ENCODE measurements around the gene MBNL2. TPM values are rescaled to one million over a fixed set of nuclear protein-coding genes. Genes with fewer than 3 reads are reported as not detected.

Gene MBNL2, protein sequence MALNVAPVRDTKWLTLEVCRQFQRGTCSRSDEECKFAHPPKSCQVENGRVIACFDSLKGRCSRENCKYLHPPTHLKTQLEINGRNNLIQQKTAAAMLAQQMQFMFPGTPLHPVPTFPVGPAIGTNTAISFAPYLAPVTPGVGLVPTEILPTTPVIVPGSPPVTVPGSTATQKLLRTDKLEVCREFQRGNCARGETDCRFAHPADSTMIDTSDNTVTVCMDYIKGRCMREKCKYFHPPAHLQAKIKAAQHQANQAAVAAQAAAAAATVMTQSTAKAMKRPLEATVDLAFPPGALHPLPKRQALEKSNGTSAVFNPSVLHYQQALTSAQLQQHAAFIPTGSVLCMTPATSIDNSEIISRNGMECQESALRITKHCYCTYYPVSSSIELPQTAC
- 10 to 100 TPM; 13.4 to 27.2 TPM for total RNA-seq

DNA sequence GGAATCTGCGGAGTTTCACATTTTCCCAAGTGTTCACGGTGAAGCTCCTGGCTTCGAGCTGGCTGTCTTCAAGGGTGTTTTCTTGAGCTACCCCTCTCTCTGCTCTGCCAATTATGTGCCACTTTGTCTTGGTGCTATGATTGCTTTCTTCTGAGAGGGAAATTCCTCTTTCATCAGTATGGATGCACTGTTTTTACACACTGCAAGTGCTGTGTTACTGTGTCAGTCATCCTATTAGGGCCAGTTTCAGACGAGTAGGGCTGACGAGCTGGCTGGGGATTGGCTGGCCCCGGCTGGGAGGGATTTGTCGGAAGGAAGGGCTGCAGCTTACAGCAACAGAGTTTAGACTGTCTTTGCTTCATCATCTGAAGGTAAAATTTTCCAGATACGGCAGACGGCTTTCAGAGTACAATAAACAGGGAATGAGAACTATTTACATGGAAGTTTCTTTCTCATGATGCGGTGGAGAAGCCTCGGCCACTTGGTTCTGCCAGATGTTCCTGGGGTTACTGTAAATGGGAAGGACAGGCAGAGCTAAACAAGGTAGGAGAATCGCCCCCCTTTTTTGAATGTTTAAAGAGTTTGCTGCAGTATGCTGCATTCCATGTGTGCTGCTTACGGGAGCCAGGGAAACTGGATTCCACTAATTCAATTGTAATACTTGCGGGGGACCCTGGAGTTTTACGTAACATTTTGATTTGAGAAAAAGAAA lies at the start of gene MBNL2:
TSS of gene MBNL2 (plus strand) at position 345 of the 712 bp plus-strand sequence. CDS start 53,903 bp downstream, outside the sequence.
- H3K27ac Mint-ChIP-seq = peak within 1 kb of the TSS; percentile 99
- peak; percentile 96 for ATAC-seq (replicated peaks)
- peaks cover 13% of the 10 kb centered on the region for H3K36me3 Mint-ChIP-seq (ENCODE audit: low read depth)
- no peaks in the 10 kb centered on the region for H3K9me3 Mint-ChIP-seq
- peaks cover 18% of the 10 kb centered on the region for H3K4me1 Mint-ChIP-seq
- no peaks in the 10 kb centered on the region for H3K27me3 Mint-ChIP-seq
- peak within 1 kb of the TSS; percentile 87 for H3K4me3 Mint-ChIP-seq

DNA sequence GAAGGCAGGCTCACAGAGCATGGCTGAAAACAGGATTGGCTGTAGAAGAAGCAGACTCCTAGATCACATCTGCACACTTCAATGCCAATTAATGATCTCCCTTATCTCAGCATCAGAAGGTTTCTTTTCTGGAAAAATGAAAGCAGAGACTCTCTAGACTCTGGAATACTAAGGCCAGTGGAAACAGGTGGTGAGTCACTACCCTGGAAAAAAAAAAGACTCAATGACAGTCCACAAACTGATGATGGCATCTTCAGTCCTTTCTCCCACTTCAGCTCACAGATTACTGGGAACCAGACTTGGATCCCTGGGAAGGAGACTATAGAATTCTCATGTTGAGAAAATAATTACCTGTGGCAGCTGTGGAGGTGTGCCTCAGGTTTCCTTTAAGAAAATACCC lies 47.5 kb upstream of the MBNL2 start:
- H3K27ac Mint-ChIP-seq = no peak overlapping the region
- no peak overlapping the region for H3K4me3 Mint-ChIP-seq
- no peaks in the 10 kb centered on the region for H3K36me3 Mint-ChIP-seq (ENCODE audit: low read depth)
- H3K4me1 Mint-ChIP-seq = no peaks in the 10 kb centered on the region
- no peak for ATAC-seq (replicated peaks)
- H3K27me3 Mint-ChIP-seq = peaks cover 16% of the 10 kb centered on the region
- H3K9me3 Mint-ChIP-seq = peaks cover 4% of the 10 kb centered on the region

DNA sequence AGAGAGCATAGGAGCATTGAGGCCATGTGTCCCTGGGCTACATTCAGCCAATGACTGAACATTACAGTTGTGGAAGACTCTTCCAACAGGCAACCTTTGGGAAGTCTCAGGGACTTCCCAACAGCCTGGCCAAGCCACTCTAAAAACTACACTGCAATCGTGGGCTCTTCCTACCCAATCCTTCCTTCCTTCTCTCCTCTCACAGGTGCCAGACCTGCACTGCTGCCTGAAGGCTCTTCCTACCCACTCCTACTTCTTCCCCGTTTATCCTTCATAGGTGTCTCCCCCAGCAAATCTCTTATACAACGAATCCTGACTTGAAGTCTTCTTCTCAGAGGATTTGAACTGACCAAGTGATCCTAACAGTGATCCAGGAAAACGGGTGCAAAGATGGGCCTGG lies 47.1 kb upstream of the MBNL2 start:
- Mint-ChIP-seq H3K27me3 (peaks cover 19% of the 10 kb centered on the region), H3K36me3 (ENCODE audit: low read depth) (no peaks in the 10 kb centered on the region), H3K27ac (no peak overlapping the region), H3K4me1 (no peaks in the 10 kb centered on the region), H3K9me3 (peaks cover 4% of the 10 kb centered on the region), H3K4me3 (no peak overlapping the region)
- no peak for ATAC-seq (replicated peaks)

DNA sequence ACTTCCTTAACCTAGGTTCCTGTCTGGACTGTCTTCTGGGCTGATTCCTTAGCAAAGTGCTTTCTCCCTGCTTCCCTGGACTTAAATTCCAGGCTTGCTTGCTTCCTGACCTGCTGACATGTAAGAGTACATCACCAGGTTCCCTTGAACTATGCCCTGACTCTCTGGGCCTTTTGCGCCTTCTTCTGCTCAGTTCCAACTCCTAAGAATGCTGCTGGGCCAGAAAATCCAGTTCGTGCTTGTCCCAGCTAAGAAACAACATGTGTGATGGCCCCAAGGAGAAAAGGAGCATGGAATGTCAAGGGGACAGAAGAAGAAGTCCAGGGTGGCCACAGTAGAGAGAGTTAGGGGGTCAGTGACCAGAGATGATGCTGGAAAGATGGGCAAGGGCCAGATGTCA lies 42.6 kb upstream of the MBNL2 start:
- Mint-ChIP-seq H3K27me3 (peaks cover 23% of the 10 kb centered on the region), H3K9me3 (peaks cover 4% of the 10 kb centered on the region), H3K4me1 (no peaks in the 10 kb centered on the region), H3K27ac (no peak overlapping the region), H3K36me3 (ENCODE audit: low read depth) (no peaks in the 10 kb centered on the region), H3K4me3 (no peak overlapping the region)
- no peak for ATAC-seq (replicated peaks)

DNA sequence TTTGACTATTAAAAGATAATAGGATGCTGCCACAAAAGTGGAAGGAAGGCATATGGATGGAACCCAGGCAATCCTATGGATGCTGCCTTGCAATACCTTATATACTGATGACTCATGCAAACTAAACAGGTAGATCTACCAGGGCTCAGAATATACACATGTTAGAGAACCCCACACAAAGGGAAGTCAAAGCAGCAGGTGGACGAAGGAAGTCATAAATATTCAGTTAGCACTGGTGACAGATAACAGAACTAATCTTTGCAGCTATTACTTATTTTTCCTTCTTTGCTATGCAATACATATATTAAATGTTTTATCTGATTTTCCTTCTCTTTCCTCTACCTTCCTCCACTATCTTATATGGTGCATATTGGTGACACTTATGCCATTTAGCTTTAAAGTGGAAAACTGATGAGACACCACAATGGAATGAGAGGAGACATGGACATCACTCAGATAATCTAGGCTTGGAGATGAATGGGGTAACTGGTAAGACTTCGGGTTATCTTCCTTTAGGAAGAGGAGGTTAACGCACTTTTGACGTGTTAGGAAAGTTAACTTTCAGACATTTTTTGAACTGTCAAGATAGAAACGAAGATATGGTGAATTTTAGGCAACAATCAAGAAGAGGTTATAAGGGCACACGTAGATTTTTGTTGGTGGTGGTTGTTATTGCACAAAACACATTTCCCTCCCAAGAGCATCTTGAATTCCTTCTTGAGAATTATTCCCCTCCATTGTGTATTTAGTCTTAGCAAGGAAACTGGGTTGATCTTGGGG lies 39.8 kb upstream of the MBNL2 start:
- ATAC-seq (replicated peaks) = no peak
- Mint-ChIP-seq H3K4me3 (no peak overlapping the region), H3K4me1 (no peaks in the 10 kb centered on the region), H3K9me3 (no peaks in the 10 kb centered on the region), H3K27me3 (peaks cover 22% of the 10 kb centered on the region), H3K36me3 (ENCODE audit: low read depth) (no peaks in the 10 kb centered on the region), H3K27ac (no peak overlapping the region)

DNA sequence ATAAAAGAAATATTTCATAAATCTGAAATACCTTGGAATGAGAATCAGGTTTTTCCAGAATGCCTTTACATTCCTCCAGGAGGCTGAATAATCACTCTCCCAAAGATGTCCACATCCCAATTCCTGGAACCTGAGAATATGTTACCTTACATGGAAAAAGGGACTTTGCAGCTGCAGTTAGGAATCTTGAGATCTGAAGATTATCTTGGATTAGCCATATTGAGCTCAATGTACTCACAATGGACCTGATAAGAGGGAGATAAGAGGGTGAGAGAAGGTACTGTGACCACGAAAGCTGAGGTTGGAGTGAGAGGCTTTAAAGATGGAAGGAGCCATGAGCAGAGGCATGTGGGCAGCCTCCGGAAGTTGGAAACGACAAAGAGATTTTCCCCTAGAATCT lies 36.8 kb upstream of the MBNL2 start:
- ATAC-seq (replicated peaks) = no peak
- Mint-ChIP-seq H3K36me3 (ENCODE audit: low read depth) (no peaks in the 10 kb centered on the region), H3K27ac (no peak overlapping the region), H3K4me1 (peaks cover 10% of the 10 kb centered on the region), H3K4me3 (no peak overlapping the region), H3K9me3 (no peaks in the 10 kb centered on the region), H3K27me3 (peaks cover 25% of the 10 kb centered on the region)

DNA sequence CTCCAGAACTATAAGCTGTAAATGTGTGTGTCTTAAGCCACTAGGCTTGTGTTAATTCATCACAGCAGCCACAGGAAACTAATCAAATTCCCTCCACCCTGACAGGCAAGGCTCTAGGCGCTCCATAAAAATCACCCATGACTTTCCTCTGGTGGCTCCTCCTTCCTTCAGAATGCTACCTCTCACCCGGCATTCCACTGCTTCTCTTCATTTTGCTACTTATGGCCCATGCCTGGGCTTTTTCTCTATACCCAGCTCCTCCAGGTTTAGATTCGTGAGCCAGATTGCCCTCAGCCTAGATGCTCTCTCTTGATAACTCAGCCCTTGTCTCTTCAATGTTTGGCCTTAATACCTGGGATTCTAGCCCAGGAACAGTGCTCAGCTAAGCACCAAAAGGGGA lies 36.4 kb upstream of the MBNL2 start:
- Mint-ChIP-seq H3K36me3 (ENCODE audit: low read depth) (no peaks in the 10 kb centered on the region), H3K27me3 (peaks cover 25% of the 10 kb centered on the region), H3K4me1 (peaks cover 10% of the 10 kb centered on the region), H3K27ac (no peak overlapping the region), H3K9me3 (no peaks in the 10 kb centered on the region), H3K4me3 (no peak overlapping the region)
- ATAC-seq (replicated peaks) = no peak

DNA sequence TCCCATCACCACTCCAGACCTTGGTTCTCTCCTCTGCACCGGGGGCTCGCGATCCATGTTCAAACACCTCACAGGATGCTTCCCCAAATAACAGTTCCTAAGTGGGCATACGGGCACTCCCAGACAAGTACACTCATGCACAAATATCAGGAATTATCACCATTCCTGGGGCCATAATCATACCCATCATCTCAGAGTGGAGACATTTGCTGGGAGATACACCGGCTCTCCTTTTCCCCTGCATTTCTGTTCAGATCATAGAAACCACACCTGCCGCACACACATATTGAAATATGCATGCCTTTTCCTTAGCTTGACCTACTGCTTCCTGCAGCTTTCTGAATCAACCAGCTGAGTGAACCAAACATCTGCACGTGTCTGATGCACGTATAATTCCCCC lies 33.9 kb upstream of the MBNL2 start:
- no peak overlapping the region for H3K27ac Mint-ChIP-seq
- ATAC-seq (replicated peaks) = no peak
- peaks cover 10% of the 10 kb centered on the region for H3K4me1 Mint-ChIP-seq
- peaks cover 16% of the 10 kb centered on the region for H3K27me3 Mint-ChIP-seq
- no peaks in the 10 kb centered on the region for H3K36me3 Mint-ChIP-seq (ENCODE audit: low read depth)
- H3K9me3 Mint-ChIP-seq = no peaks in the 10 kb centered on the region
- H3K4me3 Mint-ChIP-seq = no peak overlapping the region

DNA sequence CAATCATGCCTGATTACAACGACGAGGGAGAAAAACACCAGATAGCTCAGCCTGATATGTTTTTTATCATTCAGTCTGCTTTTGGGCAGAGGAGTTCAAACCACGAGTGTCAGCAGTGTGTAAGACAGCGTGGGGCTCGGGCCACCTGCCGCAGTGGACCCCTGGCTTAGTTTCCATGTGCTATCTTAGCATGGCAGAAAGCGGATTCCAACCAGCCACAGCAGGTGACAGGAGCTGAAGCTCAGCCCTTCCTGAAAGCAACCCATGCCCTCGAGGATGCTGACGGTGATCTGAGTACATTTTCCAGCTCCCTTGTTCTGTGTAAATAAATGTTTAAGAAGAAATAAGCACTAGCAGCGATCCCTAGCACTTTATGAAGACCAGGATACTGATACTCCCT lies 32.2 kb upstream of the MBNL2 start:
- Mint-ChIP-seq H3K4me1 (peaks cover 10% of the 10 kb centered on the region), H3K4me3 (no peak overlapping the region), H3K27me3 (peaks cover 13% of the 10 kb centered on the region), H3K9me3 (no peaks in the 10 kb centered on the region), H3K36me3 (ENCODE audit: low read depth) (no peaks in the 10 kb centered on the region), H3K27ac (no peak overlapping the region)
- ATAC-seq (replicated peaks) = no peak

DNA sequence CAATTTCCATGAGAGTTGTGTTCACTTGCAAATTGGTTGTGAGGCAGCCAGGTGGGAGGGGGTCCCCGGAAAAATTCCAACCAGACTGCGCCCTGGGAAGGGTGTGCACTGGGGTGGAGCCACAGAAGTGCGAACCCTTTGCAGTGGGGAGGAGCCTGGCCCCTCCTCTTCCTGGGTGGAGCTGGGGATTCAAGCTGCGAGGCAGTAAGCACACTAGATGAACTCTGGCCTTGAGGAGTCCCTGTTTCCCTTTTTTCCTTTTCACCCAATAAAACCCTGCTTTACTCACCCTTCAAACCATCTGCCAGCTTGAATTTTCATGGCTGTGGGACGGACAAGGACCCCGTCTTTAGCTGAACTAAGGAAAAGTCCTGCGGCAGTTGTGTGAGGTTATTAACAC lies 31.0 kb upstream of the MBNL2 start:
- Mint-ChIP-seq H3K36me3 (ENCODE audit: low read depth) (no peaks in the 10 kb centered on the region), H3K27ac (no peak overlapping the region), H3K9me3 (no peaks in the 10 kb centered on the region), H3K4me1 (peaks cover 10% of the 10 kb centered on the region), H3K4me3 (no peak overlapping the region), H3K27me3 (peaks cover 8% of the 10 kb centered on the region)
- ATAC-seq (replicated peaks) = no peak

DNA sequence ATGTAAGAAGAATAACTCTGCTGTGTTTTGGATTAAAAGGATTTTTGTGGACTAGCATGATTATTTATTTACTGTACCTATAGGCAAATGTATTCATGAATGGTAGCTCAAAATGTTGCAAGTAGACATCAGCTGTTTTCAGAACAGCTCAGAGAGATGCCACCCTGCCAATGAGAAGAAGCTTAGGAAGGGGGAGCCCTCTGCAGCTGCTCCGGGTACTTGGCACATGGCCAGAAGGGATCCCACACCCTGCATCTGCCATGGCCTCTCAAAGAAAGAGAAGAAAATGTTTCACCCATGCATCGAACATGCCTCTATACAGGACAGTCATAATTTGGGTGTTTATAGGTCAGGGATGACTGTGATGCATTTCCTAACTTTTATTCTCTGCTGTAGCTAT lies 30.5 kb upstream of the MBNL2 start:
- no peaks in the 10 kb centered on the region for H3K36me3 Mint-ChIP-seq (ENCODE audit: low read depth)
- H3K27me3 Mint-ChIP-seq = peaks cover 7% of the 10 kb centered on the region
- no peak overlapping the region for H3K4me3 Mint-ChIP-seq
- ATAC-seq (replicated peaks) = no peak
- peaks cover 10% of the 10 kb centered on the region for H3K4me1 Mint-ChIP-seq
- H3K9me3 Mint-ChIP-seq = no peaks in the 10 kb centered on the region
- H3K27ac Mint-ChIP-seq = no peak overlapping the region

DNA sequence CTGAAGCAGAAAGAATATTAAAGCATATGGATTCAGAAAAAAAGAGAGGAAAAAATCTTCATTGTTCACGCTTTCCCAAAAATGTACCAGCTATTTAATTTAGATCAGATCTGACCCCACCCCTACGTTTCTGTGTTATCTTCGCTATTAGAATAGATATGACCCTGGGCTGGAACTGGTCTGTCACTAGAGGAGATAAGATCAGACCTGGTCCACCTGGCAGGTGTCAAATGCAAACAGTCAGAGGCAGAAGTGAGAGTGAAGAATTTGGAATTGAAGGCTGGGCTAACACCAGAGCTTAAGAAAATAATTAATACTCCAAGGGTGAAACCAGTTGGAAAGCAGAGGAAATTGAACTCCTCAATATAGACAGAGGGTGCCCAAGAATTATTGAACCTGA lies 30.0 kb upstream of the MBNL2 start:
- Mint-ChIP-seq H3K9me3 (no peaks in the 10 kb centered on the region), H3K4me3 (no peak overlapping the region), H3K27me3 (peaks cover 7% of the 10 kb centered on the region), H3K36me3 (ENCODE audit: low read depth) (no peaks in the 10 kb centered on the region), H3K4me1 (peaks cover 10% of the 10 kb centered on the region), H3K27ac (no peak overlapping the region)
- ATAC-seq (replicated peaks) = no peak

DNA sequence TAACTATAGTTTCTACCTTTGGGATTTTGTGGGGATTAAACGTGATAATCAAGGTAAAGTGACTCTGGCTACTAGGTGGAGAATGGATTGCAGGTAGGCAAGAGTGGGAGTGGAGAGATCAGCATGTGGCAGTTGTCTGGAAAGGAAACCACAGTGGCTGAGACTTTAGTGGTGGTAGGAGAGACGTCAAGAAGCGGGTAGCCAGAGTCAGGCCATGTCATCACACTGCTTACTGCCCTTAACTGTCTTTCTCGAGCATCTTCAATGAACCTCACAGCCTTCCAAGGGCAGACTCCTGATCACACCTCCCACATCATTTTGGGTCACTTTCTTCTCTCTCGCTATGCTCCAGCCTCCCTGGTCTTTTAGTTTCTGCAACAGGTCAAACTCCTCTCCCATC lies 28.6 kb upstream of the MBNL2 start:
- H3K4me1 Mint-ChIP-seq = peaks cover 6% of the 10 kb centered on the region
- H3K27me3 Mint-ChIP-seq = peaks cover 4% of the 10 kb centered on the region
- H3K9me3 Mint-ChIP-seq = peaks cover 1% of the 10 kb centered on the region
- no peak overlapping the region for H3K4me3 Mint-ChIP-seq
- H3K36me3 Mint-ChIP-seq (ENCODE audit: low read depth) = no peaks in the 10 kb centered on the region
- ATAC-seq (replicated peaks) = no peak
- no peak overlapping the region for H3K27ac Mint-ChIP-seq

DNA sequence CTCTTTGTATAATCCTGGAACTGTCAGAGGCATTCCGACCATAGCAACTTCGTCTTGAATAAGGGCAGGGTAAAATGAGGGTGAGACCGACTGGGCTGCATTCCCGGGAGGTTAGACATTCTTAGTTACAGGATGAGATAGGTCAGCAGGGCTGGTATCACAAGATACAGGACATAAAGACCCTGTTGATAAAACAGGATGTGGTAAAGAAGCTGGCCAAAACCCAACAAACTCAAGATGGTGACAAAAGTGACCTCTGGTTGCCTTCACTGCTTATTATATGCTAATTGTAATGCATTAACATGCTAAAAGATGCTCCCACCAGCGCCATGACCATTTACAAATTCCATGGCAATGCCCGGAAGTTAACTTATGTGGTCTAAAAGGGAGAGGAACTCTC lies 27.7 kb upstream of the MBNL2 start:
- no peaks in the 10 kb centered on the region for H3K36me3 Mint-ChIP-seq (ENCODE audit: low read depth)
- no peak overlapping the region for H3K4me3 Mint-ChIP-seq
- no peak overlapping the region for H3K27ac Mint-ChIP-seq
- ATAC-seq (replicated peaks) = no peak
- H3K4me1 Mint-ChIP-seq = peaks cover 6% of the 10 kb centered on the region
- peaks cover 7% of the 10 kb centered on the region for H3K27me3 Mint-ChIP-seq
- peaks cover 5% of the 10 kb centered on the region for H3K9me3 Mint-ChIP-seq
